H9 (cell line): Measurements from ENCODE around the gene ENOX1. TPM values are rescaled to one million over a fixed set of nuclear protein-coding genes. Genes with fewer than 3 reads are reported as not detected.

Experiments used
- DNase-seq: peaks from one replicate; pipeline ENCODE4 v3.0.0-alpha.2; 2017
- H2AFZ ChIP-seq: one replicate; pipeline ENCODE4 v1.6.1; 2013; ENCODE audit warnings: mild to moderate bottlenecking, low read length, control low read depth, moderate library complexity
- H2AK5ac ChIP-seq: 2 replicates; pipeline ENCODE4 v1.6.1; 2013; ENCODE audit warnings: low read length, control low read depth, mixed read lengths; ENCODE audit not compliant: insufficient read length
- H2BK120ac ChIP-seq: one replicate; pipeline ENCODE4 v1.6.1; 2013; ENCODE audit warnings: low read depth, mild to moderate bottlenecking, low read length, control low read depth, inconsistent platforms; ENCODE audit not compliant: poor library complexity, severe bottlenecking
- H2BK12ac ChIP-seq: 2 replicates; pipeline ENCODE4 v1.6.1; 2013; ENCODE audit warnings: low read length, control low read depth, mixed read lengths, low read depth; ENCODE audit not compliant: insufficient read length
- H2BK15ac ChIP-seq: 2 replicates; pipeline ENCODE4 v1.6.1; 2013; ENCODE audit warnings: low read depth, low read length, control low read depth
- H2BK20ac ChIP-seq: one replicate; pipeline ENCODE4 v1.6.1; 2013; ENCODE audit warnings: low read depth, mild to moderate bottlenecking, low read length, control low read depth, inconsistent platforms; ENCODE audit not compliant: poor library complexity, severe bottlenecking
- H2BK5ac ChIP-seq: 2 replicates; pipeline ENCODE4 v1.6.1; 2013; ENCODE audit warnings: low read length, control low read depth, mixed read lengths; ENCODE audit not compliant: insufficient read length
- H3K14ac ChIP-seq: 2 replicates; pipeline ENCODE4 v1.6.1; 2013; ENCODE audit warnings: low read length, control low read depth; ENCODE audit not compliant: insufficient read depth
- H3K18ac ChIP-seq: 2 replicates; pipeline ENCODE4 v1.6.1; 2013; ENCODE audit warnings: low read depth, mild to moderate bottlenecking, mixed read lengths, low read length, control low read depth; ENCODE audit not compliant: insufficient read length
- H3K23ac ChIP-seq: 2 replicates; pipeline ENCODE4 v1.6.1; 2013; ENCODE audit warnings: low read length, control low read depth, mixed read lengths, low read depth; ENCODE audit not compliant: insufficient read length
- H3K23me2 ChIP-seq: 2 replicates; pipeline ENCODE4 v1.6.1; 2013; ENCODE audit warnings: low read depth, mild to moderate bottlenecking, mixed read lengths, low read length, control low read depth; ENCODE audit not compliant: insufficient read length, poor library complexity, severe bottlenecking
- H3K27ac ChIP-seq: 2 replicates; pipeline ENCODE4 v1.5.1; 2013; ENCODE audit warnings: low read length, control low read depth, mixed read lengths, low read depth; ENCODE audit not compliant: insufficient read length
- H3K27me3 ChIP-seq: 2 replicates; pipeline ENCODE4 v1.6.1; 2013; ENCODE audit warnings: low read length, control low read depth, inconsistent platforms; ENCODE audit not compliant: insufficient read depth
- H3K4ac ChIP-seq: 2 replicates; pipeline ENCODE4 v1.6.1; 2013; ENCODE audit warnings: low read depth, mild to moderate bottlenecking, control low read depth, inconsistent platforms, low read length, moderate library complexity
- H3K4me1 ChIP-seq: 2 replicates; pipeline ENCODE4 v1.6.1; 2013; ENCODE audit warnings: low read length, control low read depth, inconsistent platforms; ENCODE audit not compliant: insufficient read depth
- H3K4me2 ChIP-seq: 2 replicates; pipeline ENCODE4 v1.6.1; 2013; ENCODE audit warnings: low read length, control low read depth, mixed read lengths; ENCODE audit not compliant: insufficient read length, insufficient read depth
- H3K56ac ChIP-seq: 2 replicates; pipeline ENCODE4 v1.6.1; 2013; ENCODE audit warnings: low read depth, mild to moderate bottlenecking, mixed read lengths, low read length, control low read depth; ENCODE audit not compliant: insufficient read length
- H3K79me1 ChIP-seq: 2 replicates; pipeline ENCODE4 v1.6.1; 2013; ENCODE audit warnings: low read depth, mild to moderate bottlenecking, moderate library complexity, low read length, control low read depth, inconsistent platforms; ENCODE audit not compliant: insufficient read depth, poor library complexity, severe bottlenecking
- H3K79me2 ChIP-seq: 2 replicates; pipeline ENCODE4 v1.6.1; 2013; ENCODE audit warnings: low read length, control low read depth, inconsistent platforms; ENCODE audit not compliant: insufficient read depth
- H3K9ac ChIP-seq: 2 replicates; pipeline ENCODE4 v1.6.1; 2013; ENCODE audit warnings: low read length, control low read depth, mixed read lengths; ENCODE audit not compliant: insufficient read length; ENCODE audit errors: extremely low read depth
- H3K9me3 ChIP-seq: one replicate; pipeline ENCODE4 v1.6.1; 2013; ENCODE audit warnings: low read depth, low read length, inconsistent platforms; ENCODE audit not compliant: control insufficient read depth
- H3T11ph ChIP-seq: one replicate; pipeline ENCODE4 v1.6.1; 2013; ENCODE audit warnings: mild to moderate bottlenecking, low read length, control low read depth, inconsistent platforms
- H4K20me1 ChIP-seq: one replicate; pipeline ENCODE4 v1.6.1; 2013; ENCODE audit not compliant: control insufficient read depth, insufficient read length, insufficient read depth
- H4K5ac ChIP-seq: 2 replicates; pipeline ENCODE4 v1.6.1; 2013; ENCODE audit warnings: low read depth, mild to moderate bottlenecking, mixed read lengths, low read length, control low read depth; ENCODE audit not compliant: insufficient read length
- H4K8ac ChIP-seq: replicated peaks from 2 replicates; pipeline ENCODE4 v1.6.1; 2013; ENCODE audit warnings: low read length, control low read depth, mixed read lengths, low read depth; ENCODE audit not compliant: insufficient read length
- H4K91ac ChIP-seq: 2 replicates; pipeline ENCODE4 v1.6.1; 2013; ENCODE audit warnings: low read depth, mild to moderate bottlenecking, moderate library complexity, mixed read lengths, low read length, control low read depth; ENCODE audit not compliant: insufficient read length
- H3K27ac Mint-ChIP-seq, 3 experiments: 2 replicates in 2 of 3; 3 replicates in 1 of 3; pipeline ENCODE4 v1.8.0; 2020 to 2021; ENCODE audit warnings: mixed read lengths in 3 of 3, mild to moderate bottlenecking in 1 of 3, moderate library complexity in 1 of 3
- H3K27me3 Mint-ChIP-seq: 2 replicates; pipeline ENCODE4 v1.8.0; 2021; ENCODE audit warnings: low read depth, mild to moderate bottlenecking, moderate library complexity, mixed read lengths
- H3K36me3 Mint-ChIP-seq, 3 experiments: 2 replicates in 2 of 3; 3 replicates in 1 of 3; pipeline ENCODE4 v1.8.0; 2020 to 2021; ENCODE audit warnings: low read depth in 3 of 3, mixed read lengths in 3 of 3; ENCODE audit not compliant: insufficient read depth in 1 of 3
- H3K4me1 Mint-ChIP-seq, 2 experiments: 2 replicates each; pipeline ENCODE4 v1.8.0; 2020; ENCODE audit warnings: mixed read lengths in 2 of 2
- H3K4me3 Mint-ChIP-seq, 2 experiments: 2 replicates in 1 of 2; 3 replicates in 1 of 2; pipeline ENCODE4 v1.8.0; 2020 to 2021; ENCODE audit warnings: mild to moderate bottlenecking in 2 of 2, mixed read lengths in 2 of 2, moderate library complexity in 1 of 2
- H3K9me3 Mint-ChIP-seq, 2 experiments: 2 replicates in 1 of 2; 3 replicates in 1 of 2; pipeline ENCODE4 v1.8.0; 2020; ENCODE audit warnings: mild to moderate bottlenecking in 2 of 2, mixed read lengths in 2 of 2, moderate library complexity in 1 of 2
- CTCF ChIP-seq: fragments of 200-600 bp; sonication (generic); conservative IDR thresholded peaks from 3 replicates; pipeline ENCODE4 v1.8.0; 2021; ENCODE audit warnings: antibody characterized with exemption, mild to moderate bottlenecking
- WGBS: extraction: QIAGEN DNeasy Blood & Tissue Kit; methylation state at CpG from one replicate; pipeline ENCODE4 v1.1.7; 2013; ENCODE audit warnings: missing lambda C conversion rate, low lambda C conversion rate, mixed read lengths; ENCODE audit not compliant: insufficient read length; ENCODE audit errors: extremely low coverage; 5-methylcytosine and 5-hydroxymethylcytosine counted together
- total RNA-seq: library from RNA; stranded (reverse); gene quantifications from 2 replicates; pipeline ENCODE4 v1.2.1, GENCODE V29; 2021

The ENOX1 gene
- total RNA-seq, 1 experiment from 2014 or later, result 0.24 TPM

GRCh38 chr13:43482641-43483040, 304.1 kb downstream of the ENOX1 start:
- H3K27ac ChIP-seq, result no peak overlapping the region
- Mint-ChIP-seq H3K27ac (no peak overlapping the region), H3K36me3 (no peaks in the 10 kb centered on the region), H3K4me3 (no peak overlapping the region), H3K27me3 (no peaks in the 10 kb centered on the region), H3K4me1 (peaks cover 5% of the 10 kb centered on the region in 2 experiments; a peak in 3 of 4 replicates), H3K9me3 (no peaks in the 10 kb centered on the region)
- H3K9me3 ChIP-seq, result no peaks in the 10 kb centered on the region
- TF ChIP-seq CTCF, result no peak
- H3K23me2 ChIP-seq, result no peaks in the 10 kb centered on the region
- H4K91ac ChIP-seq, result no peak overlapping the region
- H3K56ac ChIP-seq, result no peak overlapping the region
- no peak overlapping the region for H3K18ac ChIP-seq
- no peak overlapping the region for H4K5ac ChIP-seq
- H3K79me2 ChIP-seq, result no peaks in the 10 kb centered on the region
- no peak overlapping the region for H2BK5ac ChIP-seq
- no peaks in the 10 kb centered on the region for H3K79me1 ChIP-seq
- H3K27me3 ChIP-seq, result no peaks in the 10 kb centered on the region
- H3K4me2 ChIP-seq, result no peak overlapping the region
- no peak overlapping the region for H2BK15ac ChIP-seq
- no peak overlapping the region for H2BK120ac ChIP-seq
- no peaks in the 10 kb centered on the region for H4K20me1 ChIP-seq
- H2BK20ac ChIP-seq, result no peak overlapping the region
- no peak for DNase-seq
- no peak overlapping the region for H4K8ac ChIP-seq
- H2BK12ac ChIP-seq, result no peak overlapping the region
- no peak overlapping the region for H3K9ac ChIP-seq
- H2AK5ac ChIP-seq, result no peak overlapping the region
- no peak overlapping the region for H3K4ac ChIP-seq
- no peak overlapping the region for H2AFZ ChIP-seq
- no peak overlapping the region for H3K14ac ChIP-seq
- WGBS, result no CpG with 5 or more reads among the region's 3 CpGs
- H3K4me1 ChIP-seq, result no peaks in the 10 kb centered on the region
- H3T11ph ChIP-seq, result no peak overlapping the region
- no peak overlapping the region for H3K23ac ChIP-seq
